ENCODE measurements around the gene KRTAP10-7.
"Not testable (repeated sequence)": the region's sequence is repeated elsewhere in the genome, so short reads cannot be mapped to it uniquely, and the experiment has no call there.

The KRTAP10-7 gene

DNA sequence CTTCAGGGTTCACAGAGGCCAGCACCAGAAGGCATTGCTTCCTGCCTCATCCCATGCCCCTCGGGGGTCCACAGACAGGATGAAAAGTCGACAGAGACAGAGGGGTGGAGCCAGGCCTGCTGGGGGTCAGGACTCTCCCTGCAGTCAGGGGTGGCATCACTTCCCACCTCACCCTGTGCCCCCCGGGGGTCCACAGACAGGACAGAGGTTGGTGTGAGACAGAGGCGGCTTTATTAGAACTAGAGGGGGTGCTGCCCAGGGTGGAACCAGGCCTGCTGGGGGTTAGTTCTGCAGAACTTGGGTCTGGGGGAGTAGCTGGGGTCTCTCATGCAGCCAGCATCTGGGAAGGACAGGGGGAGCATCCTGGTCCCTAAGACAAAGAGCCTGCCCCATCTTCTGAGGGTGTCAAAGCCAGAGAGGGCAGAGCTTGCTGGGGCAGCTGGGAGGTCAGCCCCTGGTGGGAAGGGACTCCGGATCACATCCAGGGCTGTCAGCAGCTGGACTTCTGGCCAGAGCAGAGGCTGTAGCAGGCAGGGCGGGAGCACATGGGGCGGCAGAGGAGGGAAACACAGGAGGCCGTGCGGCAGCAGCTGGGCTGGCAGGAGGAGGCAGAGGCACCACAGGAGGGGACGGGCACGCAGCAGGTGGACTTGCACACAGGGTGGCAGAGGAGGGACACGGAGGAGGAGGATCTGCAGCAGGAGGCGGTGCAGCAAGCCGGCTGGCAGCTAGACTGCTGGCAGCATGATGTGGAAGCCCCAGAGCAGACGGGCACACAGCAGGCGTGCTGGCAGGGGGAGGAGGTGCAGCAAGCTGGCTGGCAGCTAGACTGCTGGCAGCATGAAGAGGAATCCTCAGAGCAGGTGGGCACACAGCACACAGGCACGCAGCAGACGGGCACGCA is 9.2 kb upstream of the KRTAP10-7 start:
- not testable (repeated sequence) for DNase-seq

GRCh38 chr21:44591801-44592130 is 8.6 kb upstream of the KRTAP10-7 start:
- DNase-seq: not testable (repeated sequence)

GRCh38 chr21:44592446-44593311 is 7.7 kb upstream of the KRTAP10-7 start, which contains the start of gene KRTAP10-6:
Gene KRTAP10-6, minus strand, starts transcription at chr21:44592505. Its CDS starts 21 bp downstream, at chr21:44592484.
- DNase-seq: no peak

DNA sequence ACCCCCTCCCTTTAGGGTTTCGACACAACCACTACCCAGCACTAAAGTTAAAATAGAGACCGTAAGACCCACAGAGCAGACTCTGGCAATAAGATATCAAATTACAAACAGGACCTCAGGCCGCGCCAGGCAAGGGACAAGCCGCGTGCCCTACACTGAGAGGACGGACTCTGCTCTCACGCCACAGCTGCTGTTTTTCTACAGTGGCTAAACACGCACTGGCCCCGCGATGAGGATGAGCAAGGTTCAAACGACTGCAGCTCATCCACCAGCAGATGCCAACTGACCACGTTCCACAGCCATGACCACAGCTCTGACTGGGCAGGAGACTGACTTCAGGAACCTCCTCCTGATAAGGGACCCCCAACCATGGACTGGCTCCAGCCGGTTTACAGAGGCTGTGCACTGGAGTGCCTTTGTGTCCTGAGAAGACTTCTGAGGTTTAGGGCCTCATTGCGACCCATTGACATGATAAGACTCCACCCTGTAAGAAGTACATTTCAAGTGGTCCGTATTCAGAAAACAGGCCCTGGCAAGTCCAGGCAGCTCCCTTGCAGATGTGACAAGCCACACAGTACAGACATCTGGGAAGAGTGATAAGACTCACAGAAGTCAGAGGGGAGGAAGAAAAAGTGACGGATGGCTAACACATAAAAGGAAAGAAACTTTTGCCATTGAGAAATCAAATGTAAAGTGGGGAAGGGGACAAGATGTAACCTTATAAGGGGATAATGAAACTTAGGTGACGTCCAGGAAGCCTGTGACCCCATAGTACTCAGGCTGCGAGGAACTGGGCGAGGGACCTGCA is 6.6 kb upstream of the KRTAP10-7 start:
- no peak for DNase-seq

- DNase-seq: no peak
Measured at GRCh38 chr21:44594406-44594916, 5.9 kb upstream of the KRTAP10-7 start.

DNA sequence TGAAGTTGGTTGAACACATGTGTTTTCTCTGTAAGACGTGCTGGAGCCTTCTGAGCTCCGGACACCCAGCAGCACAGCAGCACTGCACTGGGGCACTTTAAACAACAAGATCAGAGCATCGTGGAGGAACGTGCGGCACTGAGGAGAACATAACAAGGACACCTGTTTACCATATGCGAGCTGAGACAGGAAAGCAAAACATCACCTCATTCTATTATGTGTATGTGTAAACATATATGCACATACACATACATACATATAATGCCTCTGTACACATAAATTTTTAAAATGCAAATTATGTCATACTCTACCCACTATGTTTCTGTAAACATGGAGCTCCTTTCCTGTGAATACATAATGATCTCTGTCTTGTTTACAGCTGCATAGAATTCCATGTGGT is 4.9 kb upstream of the KRTAP10-7 start:
- no peak for DNase-seq

- DNase-seq: no peak
Measured at GRCh38 chr21:44596068-44596725, 4.2 kb upstream of the KRTAP10-7 start.

GRCh38 chr21:44598061-44598460 is 2.3 kb upstream of the KRTAP10-7 start:
- no peak for DNase-seq

DNA sequence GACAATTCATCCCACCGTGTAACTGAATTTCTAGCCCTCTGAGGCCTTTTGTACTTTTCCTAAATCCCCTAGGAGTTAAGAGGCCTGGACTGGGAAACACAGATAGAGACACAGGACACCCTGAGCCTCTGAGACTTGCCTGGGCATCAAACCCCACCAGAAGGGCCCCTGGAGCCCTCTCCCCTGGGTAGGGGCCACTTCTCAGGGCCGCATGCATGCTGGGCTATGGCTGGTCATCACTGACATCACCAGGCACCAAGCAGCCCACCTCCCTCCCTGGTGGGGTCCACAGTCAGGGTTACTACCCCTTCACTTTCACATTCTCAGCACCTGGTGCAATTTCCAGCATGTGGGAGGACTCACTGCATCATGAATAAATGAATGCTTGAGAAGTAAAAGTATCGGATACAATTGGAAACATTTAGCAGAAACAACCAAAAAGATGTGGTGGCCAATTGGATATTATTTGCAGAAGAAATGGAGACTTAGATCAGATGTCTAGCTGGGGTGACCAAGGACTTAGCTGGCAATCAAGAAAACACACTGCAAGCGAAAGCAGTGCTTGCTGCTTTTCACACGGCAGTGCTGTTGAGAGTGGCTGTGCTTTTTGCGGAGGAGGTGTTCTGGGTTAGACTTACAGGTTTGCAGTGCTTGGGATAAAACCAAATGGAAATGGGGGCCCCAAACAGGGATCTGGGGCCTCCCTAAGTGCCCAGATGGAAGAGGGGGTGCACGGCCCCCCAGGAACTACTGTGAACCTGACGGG is 950 bp upstream of the KRTAP10-7 start:
- no peak for DNase-seq

DNA sequence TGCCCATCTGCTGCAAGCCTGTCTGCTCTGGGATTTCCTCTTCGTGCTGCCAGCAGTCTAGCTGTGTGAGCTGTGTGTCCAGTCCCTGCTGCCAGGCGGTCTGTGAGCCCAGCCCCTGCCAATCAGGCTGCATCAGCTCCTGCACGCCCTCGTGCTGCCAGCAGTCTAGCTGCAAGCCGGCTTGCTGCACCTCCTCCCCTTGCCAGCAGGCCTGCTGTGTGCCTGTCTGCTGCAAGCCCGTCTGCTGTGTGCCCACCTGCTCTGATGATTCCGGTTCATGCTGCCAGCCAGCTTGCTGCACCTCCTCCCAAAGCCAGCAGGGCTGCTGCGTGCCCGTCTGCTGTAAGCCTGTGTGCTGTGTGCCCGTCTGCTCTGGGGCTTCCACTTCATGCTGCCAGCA is 694 bp downstream of the KRTAP10-7 start:
- DNase-seq: not testable (repeated sequence)

GRCh38 chr21:44601596-44602462 is 1.4 kb downstream of the KRTAP10-7 start:
- DNase-seq: no peak

- DNase-seq: no peak
Measured at GRCh38 chr21:44602463-44602850, 2.1 kb downstream of the KRTAP10-7 start.

GRCh38 chr21:44603109-44603875 is 2.9 kb downstream of the KRTAP10-7 start:
- DNase-seq: no peak

GRCh38 chr21:44603911-44604310 is 3.5 kb downstream of the KRTAP10-7 start:
- no peak for DNase-seq

DNA sequence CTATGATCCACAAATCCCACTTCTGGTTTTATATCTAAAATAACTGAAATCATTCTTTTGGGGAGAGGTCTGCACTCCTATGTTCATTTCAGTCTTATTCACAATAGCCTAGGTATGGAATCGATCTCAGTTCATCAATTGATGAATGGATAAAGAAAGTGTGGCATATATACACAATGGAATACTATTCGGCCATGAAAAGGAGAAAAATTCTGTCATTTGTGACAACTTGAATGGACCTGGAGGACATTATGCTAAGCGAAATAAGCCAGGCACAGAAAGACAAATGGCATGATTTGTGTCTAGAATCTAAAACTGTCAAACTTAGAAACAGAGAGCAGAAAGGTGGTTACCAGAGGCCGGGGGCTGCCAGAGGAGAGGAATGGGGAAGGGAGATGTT is 6.1 kb downstream of the KRTAP10-7 start:
- no peak for DNase-seq

DNA sequence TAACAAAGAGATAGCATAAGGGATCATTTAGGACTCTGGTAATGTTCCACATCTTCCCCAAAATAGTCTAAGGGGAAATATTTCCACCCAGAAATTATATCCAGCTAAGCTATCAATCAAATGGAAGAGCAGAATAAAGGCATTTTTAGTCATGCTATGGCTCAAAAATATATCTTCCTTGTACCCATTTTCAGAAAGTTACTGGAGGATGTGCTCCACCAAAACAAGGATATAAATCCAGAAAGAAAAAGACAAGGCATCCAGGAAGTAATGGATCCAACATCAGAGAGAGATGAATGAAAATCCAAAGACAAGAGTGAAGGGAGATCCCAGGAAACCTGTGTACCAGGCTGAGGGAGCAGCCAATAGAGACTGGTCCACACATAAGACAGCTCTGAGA is 8.8 kb downstream of the KRTAP10-7 start:
- no peak for DNase-seq

DNA sequence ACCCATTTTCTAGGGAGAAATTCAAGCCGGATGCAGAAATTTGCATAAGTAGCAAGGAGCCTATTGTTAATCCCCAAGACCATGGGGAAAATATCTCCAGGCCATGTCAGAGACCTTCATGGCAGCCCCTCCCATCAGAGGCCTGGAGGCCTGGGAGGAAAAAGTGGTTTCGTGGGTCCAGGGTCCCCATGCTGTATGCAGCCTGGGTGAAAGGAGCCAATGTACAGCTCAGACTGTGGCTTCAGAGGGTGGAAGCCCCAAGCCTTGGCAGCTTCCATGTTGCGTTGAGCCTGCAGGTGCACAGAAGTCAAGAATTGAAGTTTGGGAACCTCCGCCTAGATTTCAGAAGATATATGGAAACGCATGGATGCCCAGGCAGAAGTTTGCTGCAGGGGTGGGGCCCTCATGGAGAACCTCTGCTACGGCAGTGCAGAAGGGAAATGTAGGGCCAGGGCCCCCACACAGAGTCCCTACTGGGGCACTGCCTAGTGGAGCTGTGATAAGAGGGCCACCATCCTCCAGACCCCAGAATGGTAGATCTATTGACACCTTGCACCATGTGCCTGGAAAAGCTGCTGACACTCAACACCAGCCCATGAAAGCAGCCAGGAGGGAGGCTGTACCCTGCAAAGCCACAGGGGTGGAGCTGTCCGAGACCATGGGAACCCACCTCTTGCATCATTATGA is 9.9 kb downstream of the KRTAP10-7 start:
- DNase-seq: not testable (repeated sequence)

GRCh38 chr21:44611551-44611950 is 11.2 kb downstream of the KRTAP10-7 start:
- no peak for DNase-seq

DNA sequence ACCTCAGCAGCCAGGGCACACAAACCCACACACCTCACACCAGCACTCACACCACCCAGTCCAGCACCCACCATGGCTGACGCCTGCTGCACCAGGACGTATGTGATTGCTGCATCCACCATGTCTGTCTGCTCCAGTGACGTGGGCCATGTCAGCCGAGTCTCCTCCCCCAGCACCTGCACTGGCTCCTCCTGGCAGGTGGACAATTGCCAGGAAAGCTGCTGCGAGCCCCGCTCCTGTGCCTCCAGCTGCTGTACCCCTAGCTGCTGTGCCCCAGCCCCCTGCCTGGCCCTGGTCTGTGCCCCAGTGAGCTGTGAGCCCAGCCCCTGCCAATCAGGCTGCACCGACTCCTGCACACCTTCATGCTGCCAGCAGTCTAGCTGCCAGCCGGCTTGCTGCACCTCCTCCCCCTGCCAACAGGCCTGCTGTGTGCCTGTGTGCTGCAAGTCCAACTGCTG is 11.7 kb downstream of the KRTAP10-7 start, which contains the start of gene KRTAP10-8:
TSS of gene KRTAP10-8 (plus strand) at position 51 of the 458 bp plus-strand sequence. CDS start at position 73, 22 bp downstream.
- no peak for DNase-seq

Measured in NCI-H1436 (cell line).